GM12892 (cell line): ENCODE data around the gene HOXA5.

Experiments used
- POLR2A ChIP-seq: IDR thresholded peaks from 2 replicates; pipeline ENCODE4 v1.6.1; 2011; ENCODE audit warnings: low read depth, low read length, control low read depth
- POLR2AphosphoS5 ChIP-seq: IDR thresholded peaks from 2 replicates; pipeline ENCODE4 v1.6.1; 2011; ENCODE audit warnings: low read depth, low read length, control low read depth
- TAF1 ChIP-seq: IDR thresholded peaks from 2 replicates; pipeline ENCODE4 v1.6.1; 2011; ENCODE audit warnings: low read depth, mild to moderate bottlenecking, control low read depth, low read length, borderline replicate concordance

DNA sequence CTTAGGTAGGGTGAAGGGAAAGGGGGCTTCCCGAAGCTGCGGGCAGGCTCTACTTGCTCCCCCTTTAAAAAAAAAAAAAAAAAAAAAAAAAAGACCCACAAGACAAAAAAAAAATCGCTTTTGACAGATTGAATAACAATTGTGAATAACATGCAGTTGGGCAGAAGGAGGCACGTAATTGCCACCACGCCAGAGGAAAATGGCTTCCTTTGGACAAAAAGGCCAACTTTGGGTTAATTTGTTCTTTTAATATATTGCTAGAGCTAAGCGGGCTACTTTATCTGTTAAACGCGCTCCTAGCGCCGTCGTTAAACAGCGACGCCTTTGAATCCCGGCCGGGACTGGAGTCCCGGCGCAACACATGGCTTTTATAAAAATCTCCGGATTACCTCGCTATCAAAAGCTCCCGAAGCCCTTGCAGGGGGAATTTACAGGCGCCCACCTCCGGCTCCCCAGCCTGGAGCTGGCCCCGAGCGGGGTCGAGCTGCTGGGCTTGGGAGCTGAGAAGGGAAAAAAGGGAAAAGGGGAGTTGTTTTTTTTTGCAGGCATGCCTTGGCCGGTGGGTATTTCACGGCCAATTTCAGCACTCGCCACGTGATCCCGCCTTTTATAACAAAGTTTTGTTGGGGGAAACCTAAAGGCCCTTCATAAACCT is 40.3 kb upstream of the HOXA5 start:
- TF ChIP-seq TAF1 (no peak), POLR2AphosphoS5 (no peak), POLR2A (no peak)
